GM12875 (cell line): ENCODE results near the gene ADGRG4.

Experiments used
- H3K4me3 ChIP-seq: one replicate; pipeline ENCODE4 v1.5.1; 2011; ENCODE audit warnings: low read depth, low read length, control low read depth
- CTCF ChIP-seq: IDR thresholded peaks from 2 replicates; pipeline ENCODE4 v1.5.1; 2011; ENCODE audit warnings: low read depth, mild to moderate bottlenecking, control low read depth, inconsistent platforms, low read length, moderate library complexity, borderline replicate concordance; ENCODE audit not compliant: insufficient read depth

The ADGRG4 gene

GRCh38 chrX:136319600-136319999, 18.8 kb downstream of the ADGRG4 start:
- TF ChIP-seq CTCF = no peak
- no peak overlapping the region for H3K4me3 ChIP-seq

DNA sequence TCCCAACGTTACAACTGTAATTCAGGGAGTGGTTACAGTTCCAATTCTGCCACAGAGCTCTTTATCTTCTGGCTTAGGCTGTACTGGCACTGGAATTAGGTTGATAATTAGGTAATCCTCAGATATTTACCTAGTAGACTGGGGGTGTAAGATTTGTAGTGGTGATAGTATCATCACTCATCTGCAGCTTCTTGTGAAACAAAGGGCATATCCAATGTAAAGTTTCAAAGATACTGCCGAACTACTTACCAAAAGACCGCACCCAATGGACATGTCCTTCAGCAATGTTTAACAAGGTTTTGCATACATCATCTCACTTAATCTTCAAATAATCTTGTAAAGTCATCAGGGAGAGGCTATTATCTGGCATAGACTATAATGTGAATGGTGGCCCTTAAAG, 20.8 kb downstream of the ADGRG4 start:
- no peak overlapping the region for H3K4me3 ChIP-seq
- TF ChIP-seq CTCF = no peak

DNA sequence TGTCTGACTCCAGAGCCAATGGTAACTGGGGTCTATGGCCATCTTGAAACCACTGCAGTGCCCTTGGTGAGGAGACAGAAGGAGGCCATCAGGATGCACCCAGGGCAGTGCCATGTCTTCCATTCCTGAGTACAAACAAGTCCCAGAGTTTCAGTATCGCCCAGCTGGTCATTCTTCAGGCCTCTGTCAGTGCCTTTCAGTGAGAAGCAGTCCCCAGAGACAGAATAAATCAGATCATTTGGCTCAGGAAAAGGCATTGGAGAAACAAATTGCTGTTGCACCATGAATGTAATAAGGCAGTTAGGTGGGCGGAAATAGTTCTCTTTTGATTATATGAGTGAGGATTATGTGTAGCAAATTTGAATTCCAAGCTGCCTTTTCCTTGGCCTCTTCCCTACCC, 21.3 kb downstream of the ADGRG4 start:
- no peak overlapping the region for H3K4me3 ChIP-seq
- TF ChIP-seq CTCF = no peak

DNA sequence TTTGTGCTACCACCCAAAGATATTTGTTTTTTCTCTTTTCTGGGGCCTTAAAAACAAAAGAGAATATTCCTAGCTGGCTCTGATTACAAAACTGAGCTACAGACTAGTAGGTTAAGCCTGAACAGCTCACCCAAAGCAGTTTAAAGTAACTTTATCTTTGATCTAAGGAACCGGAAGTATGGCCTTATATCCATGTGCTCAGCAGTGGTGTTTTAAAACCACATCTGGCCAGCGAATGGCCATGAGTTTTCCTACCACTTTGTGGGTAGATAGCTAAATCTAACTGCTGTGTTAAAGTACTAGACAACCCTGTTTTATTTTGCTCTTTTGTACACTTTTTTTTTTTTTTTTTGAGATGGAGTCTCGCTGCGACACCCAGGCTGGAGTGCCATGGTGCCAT, 24.6 kb downstream of the ADGRG4 start:
- TF ChIP-seq CTCF = no peak

GRCh38 chrX:136328933-136329332, 28.2 kb downstream of the ADGRG4 start:
- H3K4me3 ChIP-seq = no peak overlapping the region
- TF ChIP-seq CTCF = no peak

More for the DNA sequence above, 24.6 kb downstream of the ADGRG4 start:
- H3K4me3 ChIP-seq = no peak overlapping the region

GRCh38 chrX:136336623-136337022, 35.9 kb downstream of the ADGRG4 start:
- peak; percentile 13; the same call in 1 of the 2 replicates for TF ChIP-seq CTCF
- no peak overlapping the region for H3K4me3 ChIP-seq

DNA sequence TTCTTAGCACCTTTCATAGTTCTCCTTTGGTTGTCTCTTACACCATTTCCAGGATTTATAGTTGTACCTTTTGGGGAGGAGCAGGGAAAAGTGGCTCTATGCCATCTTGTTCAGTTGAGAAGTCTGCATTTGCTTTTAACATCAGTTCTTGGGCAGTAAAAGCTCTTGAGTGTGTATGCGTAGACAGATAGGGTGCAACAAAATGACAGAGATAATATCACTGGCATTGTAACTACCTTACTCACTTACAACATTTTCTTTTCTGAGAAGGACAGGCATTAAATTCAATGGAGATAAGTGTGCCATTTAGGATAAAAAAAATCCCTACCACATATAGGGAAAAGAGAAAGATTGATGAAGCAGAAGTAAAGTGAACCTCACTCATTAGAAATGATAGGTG, 38.9 kb downstream of the ADGRG4 start:
- TF ChIP-seq CTCF = no peak
- H3K4me3 ChIP-seq = no peak overlapping the region
